ENCODE results near the gene MIR17HG. TPM values are rescaled to one million over a fixed set of nuclear protein-coding genes. Genes with fewer than 3 reads are reported as not detected.
"Not testable (repeated sequence)": the region's sequence is repeated elsewhere in the genome, so short reads cannot be mapped to it uniquely, and the experiment has no call there.

Gene MIR17HG
- total RNA-seq, 1 experiment from 2014 or later = 6.8 TPM

DNA sequence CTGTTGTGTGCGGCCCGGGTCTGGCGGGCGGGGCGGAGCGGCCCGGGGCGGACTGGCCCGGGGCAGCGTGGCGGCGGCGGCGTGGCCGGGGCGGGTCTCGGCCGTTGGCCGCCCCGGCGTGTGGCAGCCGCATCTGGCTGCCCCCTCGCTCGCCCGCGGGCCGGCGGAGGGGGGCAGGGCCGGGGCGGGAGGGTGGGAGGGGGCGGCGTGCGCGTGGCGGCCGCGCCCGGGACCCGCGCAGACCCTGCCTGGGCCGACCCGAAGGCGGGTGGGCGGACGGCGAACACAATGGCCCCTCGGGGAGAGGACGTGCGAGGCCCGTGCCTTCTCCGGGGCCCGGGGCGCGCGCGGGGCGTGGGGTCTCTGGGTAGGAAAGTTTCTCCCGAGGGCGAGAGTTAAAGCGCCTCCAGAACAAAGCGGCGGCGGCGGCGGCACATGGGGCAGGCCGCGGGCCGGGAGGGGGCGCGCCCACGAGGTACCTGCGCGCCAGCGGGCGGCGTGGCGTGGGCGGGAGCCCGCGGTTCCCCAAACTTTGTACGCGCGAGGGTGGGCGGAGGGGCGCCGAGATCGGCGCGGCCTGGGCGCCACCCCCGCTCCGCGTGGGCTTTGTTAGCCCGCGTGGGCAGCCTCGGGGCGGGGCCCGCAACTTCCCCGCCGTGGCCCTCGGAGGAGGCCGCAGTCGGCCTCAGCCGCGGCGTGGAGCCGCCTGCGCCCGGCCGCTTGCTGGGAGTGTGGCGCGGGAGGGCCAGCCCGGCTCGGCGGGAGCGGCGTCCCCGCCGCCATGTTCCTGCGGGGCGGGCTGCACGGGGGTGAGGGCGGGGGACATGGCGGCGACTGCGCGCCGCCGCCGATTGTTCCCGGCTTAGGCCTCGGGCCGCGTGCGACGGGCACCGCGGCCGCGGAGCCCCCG, 764 bp downstream of the MIR17HG start:
- DNase-seq (ENCODE audit: low spot score) = peak; percentile 27

DNA sequence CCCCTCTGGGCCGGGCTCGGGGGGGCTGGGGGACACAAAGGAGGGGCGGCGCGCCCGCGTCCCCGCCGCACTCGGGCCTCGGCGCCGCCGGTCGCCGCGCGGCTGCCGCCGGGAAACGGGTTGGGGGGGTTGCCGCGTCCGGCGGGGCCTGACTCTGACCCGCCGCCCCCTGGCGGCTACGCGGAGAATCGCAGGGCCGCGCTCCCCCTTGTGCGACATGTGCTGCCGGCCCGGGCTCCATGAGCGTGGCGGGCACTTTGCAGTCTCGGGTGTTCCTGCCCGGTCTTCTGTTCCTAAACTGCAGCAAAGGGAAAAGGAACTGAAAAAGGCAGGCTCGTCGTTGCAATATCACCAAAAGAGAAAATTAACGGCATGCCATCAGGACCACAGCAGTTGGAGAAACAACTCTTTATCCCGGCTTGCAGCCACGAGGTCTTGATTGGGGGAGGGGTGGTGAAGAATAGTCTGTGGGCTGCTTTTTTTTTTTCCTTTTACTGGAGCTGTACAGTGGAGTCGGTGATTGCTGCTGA, 1.5 kb downstream of the MIR17HG start:
- DNase-seq (ENCODE audit: low spot score) = peak; percentile 95

DNA sequence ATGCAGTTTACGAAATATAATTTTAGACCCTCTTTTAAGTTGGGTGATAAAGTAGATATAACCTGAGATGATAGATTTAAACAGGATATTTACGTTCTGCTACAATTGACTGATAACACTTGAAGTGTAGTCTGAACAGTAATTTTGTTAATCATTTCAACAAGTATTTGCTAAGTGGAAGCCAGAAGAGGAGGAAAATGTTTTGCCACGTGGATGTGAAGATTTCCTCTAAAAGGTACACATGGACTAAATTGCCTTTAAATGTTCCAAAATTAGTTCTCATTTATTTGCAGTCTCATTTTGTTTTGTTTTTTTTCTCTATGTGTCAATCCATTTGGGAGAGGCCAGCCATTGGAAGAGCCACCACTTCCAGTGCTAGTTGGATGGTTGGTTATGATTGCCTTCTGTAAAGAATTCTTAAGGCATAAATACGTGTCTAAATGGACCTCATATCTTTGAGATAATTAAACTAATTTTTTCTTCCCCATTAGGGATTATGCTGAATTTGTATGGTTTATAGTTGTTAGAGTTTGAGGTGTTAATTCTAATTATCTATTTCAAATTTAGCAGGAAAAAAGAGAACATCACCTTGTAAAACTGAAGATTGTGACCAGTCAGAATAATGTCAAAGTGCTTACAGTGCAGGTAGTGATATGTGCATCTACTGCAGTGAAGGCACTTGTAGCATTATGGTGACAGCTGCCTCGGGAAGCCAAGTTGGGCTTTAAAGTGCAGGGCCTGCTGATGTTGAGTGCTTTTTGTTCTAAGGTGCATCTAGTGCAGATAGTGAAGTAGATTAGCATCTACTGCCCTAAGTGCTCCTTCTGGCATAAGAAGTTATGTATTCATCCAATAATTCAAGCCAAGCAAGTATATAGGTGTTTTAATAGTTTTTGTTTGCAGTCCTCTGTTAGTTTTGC, 2.8 kb downstream of the MIR17HG start:
- DNase-seq (ENCODE audit: low spot score) = peak; percentile 16

DNA sequence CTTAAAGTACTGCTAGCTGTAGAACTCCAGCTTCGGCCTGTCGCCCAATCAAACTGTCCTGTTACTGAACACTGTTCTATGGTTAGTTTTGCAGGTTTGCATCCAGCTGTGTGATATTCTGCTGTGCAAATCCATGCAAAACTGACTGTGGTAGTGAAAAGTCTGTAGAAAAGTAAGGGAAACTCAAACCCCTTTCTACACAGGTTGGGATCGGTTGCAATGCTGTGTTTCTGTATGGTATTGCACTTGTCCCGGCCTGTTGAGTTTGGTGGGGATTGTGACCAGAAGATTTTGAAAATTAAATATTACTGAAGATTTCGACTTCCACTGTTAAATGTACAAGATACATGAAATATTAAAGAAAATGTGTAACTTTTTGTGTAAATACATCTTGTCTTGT, 3.6 kb downstream of the MIR17HG start:
- no peak for DNase-seq (ENCODE audit: low spot score)

DNA sequence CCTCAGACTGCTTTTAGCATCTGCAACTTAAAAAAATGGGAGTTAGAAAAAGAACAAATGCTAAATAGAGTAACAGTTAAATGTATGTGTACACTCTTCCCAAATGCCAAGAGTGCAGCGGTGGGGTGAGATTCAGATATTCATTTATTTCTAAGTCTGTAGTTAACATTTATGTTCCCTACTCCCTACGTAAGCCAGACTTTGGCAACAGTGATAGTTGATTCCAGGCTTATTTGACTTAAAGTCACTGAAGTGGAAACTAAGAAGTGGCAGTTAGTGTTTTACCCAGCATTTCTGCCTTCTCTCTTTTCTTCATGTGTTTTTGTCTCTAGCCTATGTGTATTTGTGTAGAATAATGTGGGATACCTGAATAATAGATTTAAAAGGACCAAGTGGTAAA, 4.5 kb downstream of the MIR17HG start:
- DNase-seq (ENCODE audit: low spot score) = no peak

DNA sequence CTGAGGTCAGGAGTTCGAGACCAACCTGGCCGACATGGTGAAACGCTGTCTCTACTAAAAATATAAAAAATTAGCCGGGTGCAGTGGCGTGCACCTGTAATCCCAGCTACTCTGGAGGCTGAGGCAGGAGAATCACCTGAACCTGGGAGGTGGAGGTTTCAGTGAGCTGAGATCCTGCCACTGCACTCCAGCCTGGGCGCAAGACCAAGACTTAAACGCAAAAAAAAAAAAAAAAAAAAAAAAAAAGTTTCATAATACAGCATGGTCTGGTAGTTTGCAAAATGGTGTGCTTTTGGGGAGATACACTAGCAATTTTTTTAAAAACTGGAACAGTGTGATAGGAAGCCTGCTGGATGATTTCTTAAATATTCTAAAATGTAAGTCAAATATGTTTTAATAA, 5.4 kb downstream of the MIR17HG start:
- DNase-seq (ENCODE audit: low spot score) = not testable (repeated sequence)

DNA sequence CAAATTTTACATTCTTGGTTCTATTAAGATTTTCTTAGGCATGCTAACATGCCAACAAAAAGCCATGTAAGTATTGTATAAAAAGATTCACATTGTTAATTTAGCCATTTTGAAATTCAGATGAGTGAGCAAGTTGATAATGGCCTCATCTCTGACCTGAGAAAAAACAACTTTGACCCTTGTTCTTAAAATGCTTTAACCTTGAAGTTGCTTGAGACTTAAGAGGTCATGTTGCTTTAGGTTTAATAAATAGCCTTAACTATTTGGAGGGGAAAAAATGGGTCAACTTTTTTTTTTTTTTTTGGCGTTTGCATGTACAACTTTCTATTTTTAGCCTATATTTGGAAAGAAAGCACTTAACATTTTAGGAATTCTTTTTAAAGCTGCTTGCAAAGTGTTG, 6.0 kb downstream of the MIR17HG start:
- peak; percentile 13 for DNase-seq (ENCODE audit: low spot score)

DNA sequence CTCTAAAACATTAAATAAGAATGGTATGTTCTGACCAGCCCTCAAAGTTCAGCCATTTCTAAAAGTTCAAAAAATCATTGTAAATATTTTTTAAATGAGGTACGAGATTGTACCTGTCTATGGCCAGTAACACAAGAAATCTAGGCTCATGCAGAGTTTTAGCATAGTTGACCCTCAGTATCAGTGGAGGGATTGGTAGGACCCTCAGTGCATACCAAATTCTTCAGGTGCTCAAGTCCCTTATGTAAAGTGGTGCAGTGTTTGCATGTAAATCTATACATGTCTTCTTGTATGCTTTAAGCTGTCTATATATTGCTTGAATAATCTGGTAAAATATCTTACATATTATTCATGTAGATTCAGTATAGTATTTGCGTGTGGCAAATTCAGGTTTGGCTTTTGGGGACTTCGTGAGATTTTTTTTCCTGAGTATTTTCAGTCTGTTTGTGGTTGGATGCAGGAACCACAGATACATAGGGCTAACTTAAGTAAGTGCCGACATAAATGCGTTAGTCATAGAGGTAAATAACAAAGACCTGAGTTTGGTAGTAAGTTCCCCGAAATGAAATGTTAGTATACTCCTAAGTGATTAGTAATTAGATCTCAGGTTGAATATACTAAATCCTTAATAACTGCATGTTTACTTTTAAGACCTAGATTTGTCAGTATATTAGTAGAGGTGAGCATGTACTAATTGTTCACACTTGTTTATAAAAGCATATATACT, 7.8 kb downstream of the MIR17HG start:
- DNase-seq (ENCODE audit: low spot score) = peak; percentile 25

DNA sequence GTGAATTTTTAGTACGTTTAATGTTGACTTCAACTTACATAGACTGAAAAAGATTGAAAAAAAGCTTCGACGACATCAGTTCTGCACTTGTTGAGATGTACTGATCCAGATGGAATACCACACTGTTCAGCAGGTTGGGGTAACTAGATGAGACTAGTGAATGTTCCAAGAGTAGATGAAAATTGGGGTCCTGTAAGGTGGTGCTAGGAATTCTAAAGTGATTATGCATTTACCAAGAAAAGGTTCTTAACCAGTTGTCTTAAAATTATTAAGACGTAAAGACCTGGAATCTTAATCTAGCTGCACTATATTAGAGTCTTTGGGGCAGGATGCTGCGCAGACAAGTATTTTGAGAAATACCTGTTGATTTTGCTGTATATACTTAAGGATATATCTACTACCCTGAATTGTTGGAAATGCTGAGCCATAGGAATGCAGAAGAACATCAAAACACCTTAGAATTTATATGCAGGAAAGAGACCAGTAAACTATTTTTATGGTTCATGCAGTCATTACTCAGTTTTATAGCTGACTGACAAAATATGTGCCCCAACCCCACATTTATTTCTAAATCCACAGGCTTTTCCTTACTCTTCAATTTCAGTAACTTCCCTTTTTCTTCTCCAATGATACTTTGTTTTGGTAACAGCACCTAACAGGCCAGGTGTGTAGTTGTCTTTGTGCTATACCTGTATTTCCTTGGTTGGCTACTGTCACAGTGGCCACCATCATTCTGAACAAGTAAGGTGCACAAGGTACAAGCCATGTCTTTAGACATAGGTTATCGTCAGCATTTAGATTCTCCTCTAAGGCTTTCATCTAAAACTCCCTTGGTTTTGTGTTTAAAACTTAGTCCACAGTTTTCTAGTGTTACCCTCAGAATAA, 8.6 kb downstream of the MIR17HG start:
- no peak for DNase-seq (ENCODE audit: low spot score)

DNA sequence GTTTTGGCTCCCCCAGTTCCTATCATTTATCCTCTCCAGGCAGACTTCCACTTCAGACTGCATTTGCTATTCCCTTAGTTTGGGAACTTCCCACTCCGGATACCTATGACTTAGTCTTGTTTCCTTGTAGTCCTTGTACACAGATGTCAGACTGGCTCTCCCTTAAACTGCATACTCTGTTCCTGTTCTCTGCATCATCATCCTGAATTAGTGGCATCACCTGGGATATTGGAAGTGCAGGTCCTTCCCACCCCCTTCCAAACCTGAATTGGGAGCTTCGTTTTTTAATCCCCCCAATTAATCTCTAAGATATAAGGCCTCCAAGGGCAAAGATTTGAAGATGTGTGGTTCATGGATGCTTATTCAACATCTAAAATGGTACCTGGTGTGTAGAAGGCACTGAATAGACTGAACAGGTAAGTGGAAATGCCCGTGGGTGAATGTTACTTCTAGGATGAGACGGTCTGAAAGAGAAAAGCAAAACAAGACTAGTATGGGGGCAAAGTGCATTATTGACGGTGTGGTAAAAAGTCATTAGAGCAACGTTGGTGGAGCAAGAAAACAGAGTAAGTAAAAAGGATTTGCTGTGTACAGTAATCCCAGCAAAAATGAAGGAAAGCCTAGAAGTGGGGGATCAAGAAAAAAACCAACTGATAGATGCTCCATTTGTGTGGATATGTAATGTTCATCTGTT, 9.6 kb downstream of the MIR17HG start:
- peak; percentile 15 for DNase-seq (ENCODE audit: low spot score)

DNA sequence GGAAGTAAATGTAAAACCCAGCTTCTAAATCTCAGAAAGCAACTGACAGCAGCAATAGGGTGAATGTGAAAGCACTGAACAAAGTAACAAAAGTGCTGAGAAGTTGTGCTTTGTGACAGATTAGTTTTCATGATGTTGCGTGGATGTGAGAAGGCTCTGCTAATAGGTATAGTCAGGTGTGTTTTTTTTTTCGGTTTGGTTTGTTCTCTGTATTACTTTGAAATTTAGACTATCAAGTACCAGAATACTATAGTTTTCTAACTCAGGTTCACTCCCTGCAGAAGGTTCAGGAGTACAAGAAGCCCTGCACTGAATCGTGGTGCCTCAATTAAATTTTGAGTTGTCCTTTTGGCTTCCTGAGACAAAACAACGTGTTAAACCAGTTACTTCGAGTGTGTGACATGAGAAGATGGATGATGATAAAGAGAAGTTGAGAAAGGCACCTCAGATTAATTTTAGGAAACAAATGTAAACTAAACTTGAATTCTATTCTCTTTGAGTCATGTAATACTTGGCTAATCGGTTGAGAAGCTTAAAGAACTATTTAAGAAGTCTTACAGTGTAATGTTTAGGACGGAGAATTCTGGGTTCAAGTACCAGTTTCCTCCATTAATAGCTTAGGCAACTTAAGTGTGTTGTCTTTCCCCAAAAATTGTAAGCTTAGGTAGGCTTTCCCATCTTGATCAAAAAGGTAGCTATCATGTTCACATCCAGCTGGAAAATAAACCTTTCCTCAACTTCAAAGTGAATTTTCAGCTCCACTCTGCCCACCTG, 10.3 kb downstream of the MIR17HG start:
- peak; percentile 23 for DNase-seq (ENCODE audit: low spot score)

DNA sequence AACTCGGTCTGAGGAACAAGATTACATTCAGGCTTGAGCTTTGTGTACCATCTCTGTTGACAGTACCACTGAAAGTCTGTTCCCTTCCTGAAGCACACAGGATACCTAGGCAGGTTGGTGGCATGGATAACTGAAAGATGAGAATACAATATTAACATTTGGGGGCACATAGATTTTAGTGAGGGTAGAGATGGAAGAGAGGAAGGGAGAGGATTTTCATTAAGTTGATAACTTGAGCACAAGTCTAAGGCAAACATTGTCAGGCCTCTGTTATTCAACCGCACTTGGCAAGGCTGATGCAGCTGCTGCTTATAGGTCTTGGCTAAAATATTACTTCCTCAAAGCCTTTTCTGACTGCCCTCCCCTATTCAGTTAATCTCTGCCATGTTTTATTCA, 10.9 kb downstream of the MIR17HG start:
- DNase-seq (ENCODE audit: low spot score) = peak; percentile 14

DNA sequence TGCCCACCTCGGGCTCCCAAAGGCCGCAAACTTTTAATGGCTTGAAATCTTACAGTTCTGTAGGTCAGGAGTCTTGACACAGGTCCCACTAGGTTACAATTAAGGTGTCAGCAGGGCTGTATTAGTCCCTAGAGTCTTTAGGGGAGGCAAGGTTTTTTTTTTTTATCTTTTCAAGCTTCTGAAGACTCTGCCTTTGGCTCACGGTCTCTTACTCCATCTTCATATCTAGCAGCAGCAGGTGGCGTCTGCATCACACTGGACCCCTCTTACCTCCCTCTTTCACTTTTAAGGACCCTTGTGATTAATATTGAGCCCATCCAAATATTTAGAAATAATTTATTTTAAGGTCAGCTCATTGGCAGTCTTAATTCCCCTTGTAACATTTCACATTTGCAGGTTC, 11.6 kb downstream of the MIR17HG start:
- DNase-seq (ENCODE audit: low spot score) = no peak

DNA sequence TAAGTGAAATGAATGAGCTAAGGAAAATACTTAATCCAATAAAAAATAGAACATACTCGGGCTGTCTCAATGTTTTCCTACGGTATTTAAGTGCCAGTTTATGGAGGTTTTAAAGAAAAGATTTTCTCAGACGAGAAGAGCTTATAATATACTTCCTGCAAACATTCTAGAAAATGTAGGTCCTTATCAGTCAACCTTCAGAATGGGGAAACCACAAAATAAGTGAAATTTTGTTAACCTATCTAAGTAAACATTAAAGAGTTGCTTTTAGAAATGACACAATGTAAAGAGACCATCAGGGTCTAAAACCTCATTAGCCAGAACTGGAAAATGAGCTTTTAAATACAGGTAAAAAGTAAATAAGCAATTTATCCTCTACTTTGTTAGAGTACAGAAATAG, 12.1 kb downstream of the MIR17HG start:
- DNase-seq (ENCODE audit: low spot score) = no peak

DNA sequence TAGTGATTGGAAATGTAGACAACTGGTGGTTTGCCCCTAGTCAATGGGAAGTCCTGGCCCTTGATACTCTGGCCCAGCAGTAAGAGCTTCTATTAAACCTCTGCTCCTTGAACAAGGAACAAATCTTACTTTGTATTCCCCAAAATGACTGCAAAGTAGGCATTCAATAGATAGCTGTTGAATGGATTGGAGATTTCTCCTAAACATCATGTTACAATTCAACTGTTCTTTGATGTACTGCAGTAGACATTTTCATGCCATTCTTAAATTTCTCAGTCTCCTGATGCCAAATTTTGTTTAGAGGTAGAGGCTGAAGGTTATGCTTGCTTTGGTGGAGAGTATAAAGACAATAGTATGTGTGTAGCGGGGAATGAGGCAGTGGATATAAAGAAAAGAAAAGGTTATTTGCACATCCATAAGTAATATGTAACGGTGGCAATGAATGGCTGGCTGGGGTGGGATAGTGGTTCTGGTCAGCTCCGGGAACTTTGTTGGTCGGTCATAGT, 12.8 kb downstream of the MIR17HG start:
- DNase-seq (ENCODE audit: low spot score) = no peak

DNA sequence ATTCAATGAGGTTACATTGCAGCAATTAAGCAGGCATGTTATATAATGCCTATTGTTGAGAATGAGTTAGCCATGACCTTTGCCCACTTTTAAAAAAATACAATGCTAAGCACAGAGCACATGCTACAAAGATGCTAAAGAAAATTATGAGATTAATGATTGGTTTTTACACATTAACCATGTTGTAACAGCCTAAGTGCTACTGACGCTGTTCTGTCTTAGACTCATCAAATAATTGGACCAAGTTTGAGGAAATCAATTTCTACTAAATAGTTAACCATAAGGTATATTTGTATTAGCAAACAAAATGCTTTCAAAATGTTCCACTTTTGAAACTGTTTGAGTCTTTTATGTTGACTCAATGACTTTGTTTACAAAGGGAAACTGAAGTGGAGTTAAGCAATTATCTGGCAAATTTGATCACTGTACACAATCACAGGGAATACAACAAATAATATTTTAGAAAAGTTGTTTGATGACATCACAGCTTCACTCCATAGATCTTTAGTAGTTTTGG, 14.3 kb downstream of the MIR17HG start:
- no peak for DNase-seq (ENCODE audit: low spot score)

DNA sequence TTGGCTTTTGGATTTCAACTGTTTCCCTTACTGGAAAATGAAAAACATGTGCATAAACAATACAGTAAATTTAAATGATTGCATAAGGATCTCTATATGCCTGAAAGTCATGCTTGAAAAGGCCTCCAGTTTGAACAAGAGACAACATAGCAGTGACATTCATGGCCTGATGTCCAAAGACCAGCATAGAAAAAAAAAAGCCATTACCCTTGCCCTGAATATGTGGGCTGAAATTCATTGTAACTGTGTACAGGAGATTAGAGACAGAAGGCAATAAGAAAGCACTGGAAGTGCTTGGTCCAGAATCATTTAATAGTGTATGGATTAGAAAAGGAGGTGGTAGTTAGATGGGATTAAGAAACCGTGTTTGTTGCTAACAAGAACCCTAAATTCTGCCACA, 15.4 kb downstream of the MIR17HG start:
- DNase-seq (ENCODE audit: low spot score) = no peak

DNA sequence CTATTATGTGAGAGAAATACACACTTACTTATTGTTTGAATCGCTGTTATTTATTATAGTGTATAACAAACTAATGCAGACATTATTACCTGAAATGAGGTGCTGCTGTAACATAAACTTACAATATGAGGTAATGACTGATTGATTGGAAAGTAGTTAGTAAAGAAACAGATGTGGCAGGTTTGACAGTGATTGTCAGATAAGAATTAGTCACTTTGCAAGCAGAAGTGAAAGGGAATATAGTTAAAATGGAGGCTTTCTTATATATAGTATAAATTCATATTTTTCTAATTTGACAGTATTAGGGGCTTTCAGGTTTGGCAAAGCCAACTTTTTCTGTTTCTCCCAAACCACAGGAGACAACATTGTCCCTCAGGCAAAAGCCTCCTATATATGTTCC, 20.6 kb downstream of the MIR17HG start:
- DNase-seq (ENCODE audit: low spot score) = no peak

Data from HT-29 (cell line).